ENCODE results near the gene SCGB3A2.

SCGB3A2 gene

GRCh38 chr5:147902609-147903115 lies 24.2 kb downstream of the SCGB3A2 start:
- no peak for TF ChIP-seq JUND (IDR thresholded peaks at IDR 0.05; ENCODE audit: low read depth)

DNA sequence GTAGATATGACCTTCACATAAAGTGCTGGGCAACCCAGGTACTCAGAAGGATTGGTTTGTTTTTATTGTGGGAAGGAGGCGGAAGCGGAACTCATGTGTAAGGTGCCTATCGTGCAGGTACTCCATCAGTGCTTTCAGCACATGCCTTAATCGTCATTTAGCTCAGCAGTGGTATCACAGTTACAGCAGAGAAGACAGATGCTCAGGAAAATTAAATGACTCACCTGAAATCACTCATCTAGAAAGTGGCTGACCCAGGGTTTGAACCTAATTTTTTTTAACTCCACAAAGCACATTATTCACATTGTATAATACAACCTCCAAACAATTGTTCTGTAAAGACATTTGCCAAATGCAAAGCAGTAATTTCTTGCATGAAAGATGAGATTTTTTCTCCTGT lies 25.6 kb downstream of the SCGB3A2 start:
- DNase-seq (ENCODE audit: low read depth in 1 of 2, low spot score in 1 of 2): no peak
- TF ChIP-seq JUND (IDR thresholded peaks at IDR 0.05; ENCODE audit: low read depth): no peak
- in situ Hi-C loops (cut with HindIII; ENCODE audit: low pct_unique_long_range_greater_than_20kb, low sequenced_read_pairs): no loop called here

More at GRCh38 chr5:147902609-147903115, 24.2 kb downstream of the SCGB3A2 start:
- in situ Hi-C loops (cut with HindIII; ENCODE audit: low pct_unique_long_range_greater_than_20kb, low sequenced_read_pairs): no loop called here
- DNase-seq (ENCODE audit: low read depth in 1 of 2, low spot score in 1 of 2): no peak

GRCh38 chr5:147906326-147907095 lies 28.0 kb downstream of the SCGB3A2 start, which contains the start of gene C5orf46:
Gene C5orf46 (minus strand): TSS chr5:147906538. CDS start chr5:147906501, 37 bp downstream.
- in situ Hi-C loops (cut with HindIII; ENCODE audit: low pct_unique_long_range_greater_than_20kb, low sequenced_read_pairs): no loop called here
- TF ChIP-seq JUND (IDR thresholded peaks at IDR 0.05; ENCODE audit: low read depth): no peak
- peak in 1 of 2 experiments; percentile 12 for DNase-seq (ENCODE audit: low read depth in 1 of 2, low spot score in 1 of 2)

- in situ Hi-C loops (cut with HindIII; ENCODE audit: low pct_unique_long_range_greater_than_20kb, low sequenced_read_pairs): no loop called here
- DNase-seq (ENCODE audit: low read depth in 1 of 2, low spot score in 1 of 2): no peak
- no peak for TF ChIP-seq JUND (IDR thresholded peaks at IDR 0.05; ENCODE audit: low read depth)
These were observed 32.9 kb downstream of the SCGB3A2 start for GRCh38 chr5:147911427-147911826.

GRCh38 chr5:147912011-147912410 lies 33.5 kb downstream of the SCGB3A2 start:
- no peak for DNase-seq (ENCODE audit: low read depth in 1 of 2, low spot score in 1 of 2)
- TF ChIP-seq JUND (IDR thresholded peaks at IDR 0.05; ENCODE audit: low read depth): no peak
- in situ Hi-C loops (cut with HindIII; ENCODE audit: low pct_unique_long_range_greater_than_20kb, low sequenced_read_pairs): no loop called here

DNA sequence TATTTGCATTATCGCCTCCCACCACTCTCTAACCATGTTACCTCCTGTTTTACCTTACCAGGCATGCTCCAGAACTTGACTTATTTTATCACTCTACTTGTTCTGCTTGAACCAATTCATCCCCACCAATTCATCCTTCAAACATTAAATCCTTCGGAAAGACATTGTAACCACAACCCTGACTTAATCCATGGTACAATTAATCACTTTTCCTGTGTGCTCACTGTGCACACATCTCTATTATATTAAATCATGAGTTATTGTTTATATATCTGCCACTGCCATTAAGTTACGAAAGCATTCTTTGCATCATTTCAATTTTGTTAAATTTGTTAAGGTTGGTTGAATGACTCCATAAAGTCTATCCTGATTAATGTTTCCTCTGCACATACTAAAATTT lies 35.3 kb downstream of the SCGB3A2 start:
- TF ChIP-seq JUND (IDR thresholded peaks at IDR 0.05; ENCODE audit: low read depth): no peak
- DNase-seq (ENCODE audit: low read depth in 1 of 2, low spot score in 1 of 2): no peak
- in situ Hi-C loops (cut with HindIII; ENCODE audit: low pct_unique_long_range_greater_than_20kb, low sequenced_read_pairs): no loop called here

DNA sequence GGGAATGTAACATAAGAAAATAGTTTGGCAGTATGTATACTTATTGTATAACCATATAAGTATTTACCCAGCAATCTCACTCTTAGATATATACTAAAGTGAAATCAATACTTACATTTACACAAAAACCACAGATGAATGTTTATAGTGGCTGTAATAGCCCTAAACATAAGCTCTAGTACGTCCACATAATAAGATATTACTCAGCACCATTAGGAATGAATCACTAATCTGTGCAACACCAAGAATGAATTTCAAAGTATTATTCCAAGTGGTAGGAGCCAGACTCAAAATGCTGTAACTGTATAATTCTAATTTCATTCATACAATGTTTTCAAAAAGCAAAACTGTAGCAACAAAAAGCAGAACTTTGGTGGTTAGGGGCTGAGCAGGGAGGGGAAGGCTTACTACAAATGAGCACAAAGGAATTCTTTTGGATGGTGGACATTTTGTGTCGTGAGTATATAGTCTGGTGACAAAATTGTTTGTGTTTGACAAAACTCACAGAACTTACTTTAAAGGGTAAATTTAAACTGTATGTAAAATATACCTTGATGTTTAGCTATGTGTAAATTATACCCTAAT lies 39.7 kb downstream of the SCGB3A2 start:
- in situ Hi-C loops (cut with HindIII; ENCODE audit: low pct_unique_long_range_greater_than_20kb, low sequenced_read_pairs): no loop called here
- DNase-seq (ENCODE audit: low read depth in 1 of 2, low spot score in 1 of 2): no peak
- TF ChIP-seq JUND (IDR thresholded peaks at IDR 0.05; ENCODE audit: low read depth): no peak

DNA sequence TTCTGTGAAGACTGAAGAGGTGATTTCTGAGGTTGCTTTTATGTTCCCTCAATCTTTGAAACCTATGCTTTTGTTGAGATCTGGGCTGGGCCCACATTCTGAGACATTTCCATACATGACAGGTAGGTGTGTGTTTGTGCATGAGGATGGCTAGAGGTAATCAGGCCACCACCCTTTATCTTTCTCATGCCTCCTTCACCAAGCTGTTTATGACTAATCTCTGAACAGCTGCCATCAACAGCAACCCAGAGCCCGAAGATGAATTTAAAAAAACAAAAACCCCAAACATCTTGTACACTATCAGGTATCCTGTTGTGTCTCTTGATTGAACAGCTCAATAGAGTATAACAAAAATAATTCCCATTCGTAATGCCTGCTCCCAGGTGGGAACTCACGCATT lies 40.4 kb downstream of the SCGB3A2 start:
- in situ Hi-C loops (cut with HindIII; ENCODE audit: low pct_unique_long_range_greater_than_20kb, low sequenced_read_pairs): no loop called here
- no peak for TF ChIP-seq JUND (IDR thresholded peaks at IDR 0.05; ENCODE audit: low read depth)
- DNase-seq (ENCODE audit: low read depth in 1 of 2, low spot score in 1 of 2): no peak

DNA sequence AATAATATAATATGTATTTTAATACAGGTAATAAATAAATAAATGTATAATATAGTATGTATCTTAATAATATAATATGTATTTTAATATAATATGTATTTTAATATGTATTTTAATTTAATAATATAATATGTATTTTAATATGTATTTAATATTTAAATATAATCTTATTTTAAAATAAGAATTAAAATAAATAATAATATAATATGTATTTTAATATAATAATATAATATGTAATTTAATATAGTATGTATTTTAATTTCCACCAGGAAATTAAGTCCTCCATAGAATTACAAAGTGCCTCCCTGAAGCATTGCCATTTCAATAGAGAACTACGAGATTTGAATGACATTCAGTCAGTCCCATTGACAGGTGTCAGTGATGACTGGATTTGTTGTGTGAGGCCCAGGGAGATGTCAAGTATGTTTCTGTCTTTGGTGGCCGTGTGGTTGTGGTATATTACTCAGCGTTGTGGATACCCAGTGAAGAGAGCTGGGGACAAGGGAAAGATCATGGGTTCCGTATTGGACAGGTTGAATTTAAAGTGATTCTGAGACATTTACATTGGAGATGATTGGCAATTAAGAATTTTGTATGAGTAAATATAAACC lies 42.0 kb downstream of the SCGB3A2 start:
- DNase-seq (ENCODE audit: low read depth in 1 of 2, low spot score in 1 of 2): no peak
- no peak for TF ChIP-seq JUND (IDR thresholded peaks at IDR 0.05; ENCODE audit: low read depth)
- in situ Hi-C loops (cut with HindIII; ENCODE audit: low pct_unique_long_range_greater_than_20kb, low sequenced_read_pairs): no loop called here

- in situ Hi-C loops (cut with HindIII; ENCODE audit: low pct_unique_long_range_greater_than_20kb, low sequenced_read_pairs): no loop called here
- no peak for DNase-seq (ENCODE audit: low read depth in 1 of 2, low spot score in 1 of 2)
- no peak for TF ChIP-seq JUND (IDR thresholded peaks at IDR 0.05; ENCODE audit: low read depth)
These were observed 42.6 kb downstream of the SCGB3A2 start for GRCh38 chr5:147921136-147921535.

GRCh38 chr5:147925020-147925419 lies 46.5 kb downstream of the SCGB3A2 start:
- TF ChIP-seq JUND (IDR thresholded peaks at IDR 0.05; ENCODE audit: low read depth): no peak
- no peak for DNase-seq (ENCODE audit: low read depth in 1 of 2, low spot score in 1 of 2)
- in situ Hi-C loops (cut with HindIII; ENCODE audit: low pct_unique_long_range_greater_than_20kb, low sequenced_read_pairs): no loop called here

- in situ Hi-C loops (cut with HindIII; ENCODE audit: low pct_unique_long_range_greater_than_20kb, low sequenced_read_pairs): no loop called here
- TF ChIP-seq JUND (IDR thresholded peaks at IDR 0.05; ENCODE audit: low read depth): no peak
- DNase-seq (ENCODE audit: low read depth in 1 of 2, low spot score in 1 of 2): no peak
These were observed 49.4 kb downstream of the SCGB3A2 start for GRCh38 chr5:147927901-147928300.

GRCh38 chr5:147930769-147931168 lies 52.3 kb downstream of the SCGB3A2 start:
- no peak for TF ChIP-seq JUND (IDR thresholded peaks at IDR 0.05; ENCODE audit: low read depth)
- in situ Hi-C loops (cut with HindIII; ENCODE audit: low pct_unique_long_range_greater_than_20kb, low sequenced_read_pairs): no loop called here
- no peak for DNase-seq (ENCODE audit: low read depth in 1 of 2, low spot score in 1 of 2)

Data from T47D (cell line).